MM.1S (cell line): ENCODE measurements around the gene C16orf89.
A peak's percentile ranks its signal among the peaks of the same experiment; 100 is the strongest.
"Not testable (repeated sequence)": the region's sequence is repeated elsewhere in the genome, so short reads cannot be mapped to it uniquely, and the experiment has no call there.

Experiments
- DNase-seq: peaks from one replicate; pipeline ENCODE4 v3.0.0-alpha.2; 2015
- H2AFZ ChIP-seq: fragments of 300-600 bp; sonication (generic); 2 replicates; pipeline ENCODE4 v1.6.0; 2016; ENCODE audit warnings: antibody characterized with exemption, low read length
- H3F3A ChIP-seq: fragments of 300-600 bp; sonication (generic); 2 replicates; pipeline ENCODE4 v1.6.1; 2016; ENCODE audit warnings: mild to moderate bottlenecking, antibody characterized with exemption, low read length, moderate library complexity, mixed read lengths; ENCODE audit not compliant: insufficient read depth
- H3K27ac ChIP-seq: fragments of 300-600 bp; sonication (generic); 2 replicates; pipeline ENCODE4 v1.5.1; 2016; ENCODE audit warnings: mild to moderate bottlenecking, low read length
- H3K27me3 ChIP-seq: fragments of 300-600 bp; sonication (generic); replicated peaks from 2 replicates; pipeline ENCODE4 v1.6.0; 2016; ENCODE audit warnings: low read length; ENCODE audit not compliant: insufficient read depth
- H3K36me3 ChIP-seq: fragments of 300-600 bp; sonication (generic); replicated peaks from 2 replicates; pipeline ENCODE4 v1.6.1; 2016; ENCODE audit warnings: mild to moderate bottlenecking, low read length, mixed read lengths; ENCODE audit not compliant: insufficient read depth
- H3K4me1 ChIP-seq: fragments of 300-600 bp; sonication (generic); 2 replicates; pipeline ENCODE4 v1.6.1; 2016; ENCODE audit warnings: low read length, mixed read lengths
- H3K4me2 ChIP-seq: fragments of 300-600 bp; sonication (generic); 2 replicates; pipeline ENCODE4 v1.6.0; 2016; ENCODE audit warnings: low read depth, low read length
- H3K4me3 ChIP-seq: fragments of 300-600 bp; sonication (generic); 2 replicates; pipeline ENCODE4 v1.5.1; 2016; ENCODE audit warnings: low read length, mixed read lengths
- H3K79me2 ChIP-seq: fragments of 300-600 bp; sonication (generic); 2 replicates; pipeline ENCODE4 v1.6.1; 2016; ENCODE audit warnings: mixed run types, low read length, mixed read lengths
- H3K9ac ChIP-seq: fragments of 300-600 bp; sonication (generic); 2 replicates; pipeline ENCODE4 v1.6.1; 2016; ENCODE audit warnings: low read length, mixed read lengths
- H3K9me2 ChIP-seq: fragments of 300-600 bp; sonication (generic); replicated peaks from 2 replicates; pipeline ENCODE4 v1.6.1; 2016; ENCODE audit warnings: mild to moderate bottlenecking, low read length, mixed read lengths; ENCODE audit not compliant: insufficient read depth
- H3K9me3 ChIP-seq: fragments of 300-600 bp; sonication (generic); replicated peaks from 2 replicates; pipeline ENCODE4 v1.6.1; 2016; ENCODE audit warnings: mild to moderate bottlenecking, low read length, mixed read lengths; ENCODE audit not compliant: insufficient read depth
- H4K20me1 ChIP-seq: fragments of 300-600 bp; sonication (generic); 2 replicates; pipeline ENCODE4 v1.6.1; 2016; ENCODE audit warnings: mild to moderate bottlenecking, low read length, moderate library complexity, mixed read lengths; ENCODE audit not compliant: insufficient read depth

C16orf89 gene

DNA sequence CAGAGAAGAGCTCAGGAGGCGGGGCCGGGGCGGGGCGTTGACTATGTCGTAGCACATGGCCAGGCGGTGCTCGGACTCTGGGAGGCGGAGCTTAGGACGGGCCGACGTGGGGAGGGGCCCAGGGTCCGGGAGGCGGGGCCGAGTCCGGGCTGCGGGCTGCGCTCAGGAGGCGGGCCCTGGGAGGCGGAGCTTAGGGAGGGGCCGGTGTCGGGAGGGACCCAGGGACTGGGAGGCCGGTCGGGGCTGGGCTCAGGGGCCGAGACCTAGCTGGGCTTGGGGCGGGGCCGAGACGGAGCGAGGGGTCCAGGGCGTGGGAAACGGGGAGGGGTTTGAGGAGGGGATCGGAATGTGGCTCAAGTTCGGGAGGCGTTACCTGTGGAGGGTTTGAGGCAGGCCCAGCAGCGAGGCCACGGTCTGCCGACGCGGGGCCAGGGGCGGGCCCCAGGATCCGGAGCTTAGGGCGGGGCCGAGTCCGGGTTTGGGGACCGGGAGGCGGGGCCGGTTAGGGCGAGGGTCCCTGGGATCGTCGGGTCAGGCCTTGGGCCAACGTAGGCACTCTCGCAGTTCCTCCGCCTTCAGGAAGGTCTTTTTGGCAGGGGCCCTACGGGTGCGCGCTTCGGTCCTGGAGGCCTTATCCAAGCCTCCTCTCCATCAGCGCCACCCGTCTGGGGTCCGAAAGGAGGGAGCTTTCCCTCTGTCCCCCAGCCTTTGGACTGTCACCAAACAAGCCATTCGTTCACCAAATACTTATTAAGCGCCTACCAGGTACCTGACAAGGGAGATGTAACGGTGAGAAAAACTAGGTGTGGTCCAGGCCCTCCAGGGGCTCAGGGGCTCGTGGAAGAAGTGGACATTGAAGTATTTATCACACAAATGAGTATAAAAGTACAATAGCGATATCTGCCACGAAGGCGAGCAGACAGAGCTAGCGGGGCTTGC lies 32.7 kb upstream of the C16orf89 start:
- DNase-seq = peak; percentile 53
- H3K36me3 ChIP-seq, H3K9me2 ChIP-seq, H3K79me2 ChIP-seq, H3K9me3 ChIP-seq, H4K20me1 ChIP-seq, H3K27me3 ChIP-seq, H3K9ac ChIP-seq: not testable (repeated sequence)
- peak overlapping the region; percentile 50; the same call in 1 of the 2 replicates for H3K27ac ChIP-seq
- peak overlapping the region; percentile 64 for H3K4me3 ChIP-seq
- H2AFZ ChIP-seq = peak overlapping the region; percentile 43
- H3K4me1 ChIP-seq = peaks cover 17% of the 10 kb centered on the region
- H3F3A ChIP-seq = peaks cover 23% of the 10 kb centered on the region
- peak overlapping the region; percentile 45; the same call in 1 of the 2 replicates for H3K4me2 ChIP-seq

GRCh38 chr16:5097470-5098220 lies 31.9 kb upstream of the C16orf89 start, which contains the start of gene EEF2KMT:
Gene EEF2KMT, minus strand, starts transcription at chr16:5097795. Its CDS starts 56 bp downstream, at chr16:5097739.
- not testable (repeated sequence) for H3K9me2 ChIP-seq, H3K36me3 ChIP-seq, H4K20me1 ChIP-seq, H3K27me3 ChIP-seq, H3K79me2 ChIP-seq, H3K9me3 ChIP-seq
- peak within 1 kb of the TSS; percentile 76 for H3K4me3 ChIP-seq
- peaks cover 23% of the 10 kb centered on the region for H3F3A ChIP-seq
- peaks cover 17% of the 10 kb centered on the region for H3K4me1 ChIP-seq
- peak within 1 kb of the TSS; percentile 84 for H3K27ac ChIP-seq
- peak; percentile 98 for DNase-seq
- peak within 1 kb of the TSS; percentile 63 for H2AFZ ChIP-seq
- peak within 1 kb of the TSS; percentile 74; the same call in 1 of the 2 replicates for H3K4me2 ChIP-seq
- H3K9ac ChIP-seq = peak within 1 kb of the TSS; percentile 86

- H4K20me1 ChIP-seq = not testable (repeated sequence)
- peak overlapping the region; percentile 74; the same call in 1 of the 2 replicates for H3K4me2 ChIP-seq
These were observed 31.3 kb upstream of the C16orf89 start for GRCh38 chr16:5097061-5097469.

GRCh38 chr16:5096437-5097060 lies 30.8 kb upstream of the C16orf89 start:
- not testable (repeated sequence) for H4K20me1 ChIP-seq, H3K36me3 ChIP-seq, DNase-seq, H3K9me2 ChIP-seq, H3K9me3 ChIP-seq, H3K27me3 ChIP-seq, H2AFZ ChIP-seq, H3K79me2 ChIP-seq
- Histone ChIP-seq H3K9ac (peak overlapping the region; percentile 86; the same call in 1 of the 2 replicates), H3K4me3 (peak overlapping the region; percentile 76), H3K4me2 (peak overlapping the region; percentile 74; the same call in 1 of the 2 replicates), H3K4me1 (peaks cover 21% of the 10 kb centered on the region), H3F3A (peaks cover 23% of the 10 kb centered on the region), H3K27ac (peak overlapping the region; percentile 84)

More at GRCh38 chr16:5097061-5097469, 31.3 kb upstream of the C16orf89 start:
- not testable (repeated sequence) for H3K9me3 ChIP-seq, H3K9me2 ChIP-seq, H3K27me3 ChIP-seq, H3K79me2 ChIP-seq, H3K36me3 ChIP-seq
- H3F3A ChIP-seq = peaks cover 23% of the 10 kb centered on the region
- peak overlapping the region; percentile 63; the same call in 1 of the 2 replicates for H2AFZ ChIP-seq
- peak overlapping the region; percentile 76 for H3K4me3 ChIP-seq
- H3K27ac ChIP-seq = peak overlapping the region; percentile 84
- DNase-seq = peak; percentile 40
- H3K9ac ChIP-seq = peak overlapping the region; percentile 86
- H3K4me1 ChIP-seq = peaks cover 19% of the 10 kb centered on the region

- H3K4me1 ChIP-seq = peaks cover 21% of the 10 kb centered on the region
- H3K79me2 ChIP-seq, H4K20me1 ChIP-seq, H3K9me3 ChIP-seq, H3K36me3 ChIP-seq, H3K9me2 ChIP-seq, H3K27me3 ChIP-seq, H2AFZ ChIP-seq, H3K4me3 ChIP-seq: not testable (repeated sequence)
- H3K4me2 ChIP-seq = peak overlapping the region; percentile 74; the same call in 1 of the 2 replicates
- H3K27ac ChIP-seq = peak overlapping the region; percentile 84
- DNase-seq = peak; percentile 94
- H3K9ac ChIP-seq = peak overlapping the region; percentile 3; the same call in 1 of the 2 replicates
- peaks cover 23% of the 10 kb centered on the region for H3F3A ChIP-seq
These were observed 29.5 kb upstream of the C16orf89 start for GRCh38 chr16:5095145-5095830.

DNA sequence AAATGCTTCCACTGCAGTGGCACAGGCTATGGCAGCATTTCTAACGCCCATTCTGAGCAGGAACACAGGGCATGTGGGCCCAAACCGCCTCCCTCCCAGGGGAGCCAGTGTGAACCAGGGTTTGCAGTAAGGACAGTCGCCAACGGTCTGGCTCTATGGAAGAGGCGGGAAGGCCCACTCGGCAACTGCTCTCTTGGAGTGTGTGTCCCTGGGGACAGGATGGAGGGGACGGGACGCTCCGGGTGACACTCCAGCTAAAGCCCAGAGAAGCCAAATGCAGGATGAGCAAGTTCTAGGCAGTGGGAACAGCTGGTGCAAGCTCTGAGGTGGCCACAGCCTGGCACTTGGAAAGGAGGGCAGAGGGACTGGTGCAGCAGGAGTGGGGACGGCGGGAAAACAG lies 28.0 kb upstream of the C16orf89 start:
- DNase-seq = not testable (repeated sequence)

GRCh38 chr16:5093081-5093480 lies 27.3 kb upstream of the C16orf89 start:
- not testable (repeated sequence) for H3K9me3 ChIP-seq, H3K79me2 ChIP-seq

More for the DNA sequence above, 28.0 kb upstream of the C16orf89 start:
- not testable (repeated sequence) for H3K79me2 ChIP-seq, H3K9me3 ChIP-seq, H3K9ac ChIP-seq, H3K9me2 ChIP-seq, H3K4me3 ChIP-seq, H2AFZ ChIP-seq, H3K27me3 ChIP-seq, H3K36me3 ChIP-seq, H4K20me1 ChIP-seq
- Histone ChIP-seq H3F3A (peaks cover 23% of the 10 kb centered on the region), H3K4me1 (peaks cover 21% of the 10 kb centered on the region), H3K27ac (peak overlapping the region; percentile 84; the same call in 1 of the 2 replicates), H3K4me2 (peak overlapping the region; percentile 18; the same call in 1 of the 2 replicates)

More at GRCh38 chr16:5093081-5093480, 27.3 kb upstream of the C16orf89 start:
- not testable (repeated sequence) for H2AFZ ChIP-seq, H3K9me2 ChIP-seq, H3K36me3 ChIP-seq, H3K4me2 ChIP-seq, H4K20me1 ChIP-seq, H3K4me3 ChIP-seq, H3K27me3 ChIP-seq, DNase-seq, H3K9ac ChIP-seq, H3K27ac ChIP-seq
- Histone ChIP-seq H3K4me1 (peaks cover 21% of the 10 kb centered on the region), H3F3A (peaks cover 23% of the 10 kb centered on the region)
